GM21367 (cell line): ENCODE measurements around the gene SLC25A20.
"Not testable (repeated sequence)": the region's sequence is repeated elsewhere in the genome, so short reads cannot be mapped to it uniquely, and the experiment has no call there.

Experiments used
- ATAC-seq: cut with Tn5 transposase; IDR thresholded peaks from one replicate; pipeline ENCODE4 v1.9.1; 2021; ENCODE audit not compliant: unreplicated experiment

The SLC25A20 gene, protein sequence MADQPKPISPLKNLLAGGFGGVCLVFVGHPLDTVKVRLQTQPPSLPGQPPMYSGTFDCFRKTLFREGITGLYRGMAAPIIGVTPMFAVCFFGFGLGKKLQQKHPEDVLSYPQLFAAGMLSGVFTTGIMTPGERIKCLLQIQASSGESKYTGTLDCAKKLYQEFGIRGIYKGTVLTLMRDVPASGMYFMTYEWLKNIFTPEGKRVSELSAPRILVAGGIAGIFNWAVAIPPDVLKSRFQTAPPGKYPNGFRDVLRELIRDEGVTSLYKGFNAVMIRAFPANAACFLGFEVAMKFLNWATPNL

DNA sequence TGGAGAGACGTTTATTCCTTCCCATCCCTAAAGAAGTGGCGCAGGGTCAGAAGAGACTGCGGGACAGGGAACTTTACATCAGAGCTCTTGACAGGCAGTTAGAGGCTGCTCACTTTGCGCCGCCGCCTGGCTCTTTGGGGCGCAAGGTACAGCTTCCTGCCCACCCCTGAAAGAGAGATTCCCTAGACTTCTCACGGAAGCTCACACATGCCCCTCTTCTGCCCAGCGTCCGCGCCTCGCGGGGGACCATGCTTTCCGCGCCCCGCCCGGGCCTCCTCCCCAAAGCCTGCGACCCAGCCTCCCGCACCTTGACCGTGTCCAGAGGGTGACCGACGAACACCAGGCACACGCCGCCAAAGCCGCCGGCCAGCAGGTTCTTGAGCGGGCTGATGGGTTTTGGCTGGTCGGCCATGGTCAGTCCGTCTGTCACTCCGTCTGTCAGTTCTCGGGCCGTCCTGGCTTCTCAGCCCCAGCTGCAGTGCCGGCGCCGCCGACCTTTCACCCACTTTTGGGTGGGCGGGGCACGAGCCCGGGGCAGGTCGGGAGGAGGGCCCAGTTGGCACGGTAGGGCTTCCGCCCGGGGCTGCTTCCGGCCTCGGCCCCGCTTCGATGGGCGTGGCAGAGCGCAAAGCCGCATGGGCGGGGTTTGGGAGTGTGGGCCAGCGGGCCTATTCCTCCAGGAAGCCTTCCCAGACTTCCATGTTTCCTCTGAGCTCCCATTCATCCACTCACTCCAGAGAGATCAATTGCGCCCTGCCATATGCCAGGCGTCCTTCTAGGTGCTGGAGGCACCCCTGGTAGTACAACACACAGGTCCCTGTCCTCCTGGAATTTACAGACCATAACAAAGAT lies at the start of gene SLC25A20:
TSS of gene SLC25A20 (minus strand) at position 500 of the 852 bp plus-strand sequence. CDS start at position 412, 88 bp downstream.
- ATAC-seq: peak; percentile 69

DNA sequence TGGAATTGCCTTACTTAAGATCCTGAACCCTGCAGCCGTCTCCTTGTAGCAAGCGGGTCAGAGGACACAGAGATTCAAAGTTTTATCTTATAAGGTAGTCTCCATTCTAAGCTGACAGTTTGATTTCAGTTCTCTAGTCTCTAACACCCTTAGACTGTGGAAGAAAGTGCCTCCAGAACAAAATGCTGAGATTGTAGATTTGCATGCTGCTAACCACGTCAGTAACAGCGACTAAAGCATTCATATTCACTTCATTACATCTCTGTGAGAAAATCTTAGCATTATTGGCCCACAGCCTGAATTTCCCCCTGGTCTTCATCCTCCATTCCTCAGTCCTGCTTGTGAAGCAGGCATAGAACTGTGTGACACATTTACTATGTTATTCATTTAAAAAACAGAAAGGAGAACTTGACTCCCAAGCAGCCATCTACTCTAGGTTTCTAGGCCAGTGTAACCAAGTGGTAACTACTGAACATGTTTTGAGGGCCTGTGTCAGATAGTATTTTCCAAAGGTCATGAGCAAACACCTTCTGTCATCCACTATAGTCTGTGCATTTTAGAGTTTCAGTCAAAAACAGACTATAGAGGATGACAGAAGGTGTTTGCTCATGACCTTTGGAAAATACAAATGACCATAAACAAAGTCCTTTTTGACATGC lies 47.3 kb upstream of the SLC25A20 start:
- no peak for ATAC-seq

DNA sequence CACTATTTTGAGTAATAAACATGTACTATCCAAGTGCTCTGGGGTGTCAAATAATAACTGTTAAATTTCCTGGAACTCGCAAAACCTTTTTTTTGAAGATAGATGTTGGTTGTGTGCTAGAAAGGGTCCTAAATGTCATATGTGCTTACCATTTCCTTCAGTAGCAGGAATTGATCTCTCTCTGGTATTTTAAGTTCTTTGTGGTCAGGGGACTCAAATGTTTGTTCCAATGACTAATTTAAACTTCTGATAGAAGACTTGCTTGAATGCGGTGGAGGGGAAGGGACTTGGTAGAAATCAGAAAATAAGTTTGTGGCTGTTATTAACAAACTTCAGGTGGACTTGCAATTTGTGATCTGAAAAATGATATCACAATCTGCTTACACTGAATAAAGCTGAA lies 46.8 kb upstream of the SLC25A20 start:
- ATAC-seq: no peak

DNA sequence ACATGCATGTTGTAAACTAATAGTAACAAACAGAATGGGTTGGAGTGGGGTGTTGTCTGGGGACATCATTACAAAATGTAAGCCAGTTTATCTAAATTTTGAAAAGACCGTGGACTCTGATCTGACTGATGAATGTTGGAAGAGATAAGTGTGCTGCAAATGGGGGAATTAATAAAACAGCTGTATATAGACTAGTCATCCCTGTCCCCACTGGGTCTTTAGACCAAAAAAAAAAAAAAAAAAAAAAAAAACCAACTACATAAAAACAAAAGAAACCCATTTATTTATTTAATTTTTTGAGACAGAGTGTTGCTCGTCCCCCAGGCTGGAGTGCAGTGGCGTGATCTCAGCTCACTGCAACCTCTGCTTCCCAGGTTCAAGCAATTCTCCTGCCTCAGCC lies 40.0 kb upstream of the SLC25A20 start:
- no peak for ATAC-seq

DNA sequence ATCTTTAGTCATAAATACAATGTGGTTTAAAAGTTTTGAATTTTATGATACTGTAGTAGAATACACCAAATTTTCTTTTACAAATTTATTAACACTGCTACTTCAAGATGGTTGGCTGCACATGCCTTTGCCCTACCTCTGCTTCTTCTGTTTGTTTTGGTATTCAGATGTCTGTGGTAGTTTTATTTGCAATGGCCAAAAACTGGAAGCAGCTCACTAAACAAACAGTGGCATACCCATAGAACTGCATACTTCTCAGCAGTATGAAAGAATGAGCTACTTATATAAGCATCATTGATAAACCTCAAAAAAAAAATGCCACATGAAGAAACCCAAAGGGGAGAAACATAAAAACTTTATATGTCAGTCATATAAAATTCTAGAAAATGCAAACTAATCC lies 39.5 kb upstream of the SLC25A20 start:
- no peak for ATAC-seq

DNA sequence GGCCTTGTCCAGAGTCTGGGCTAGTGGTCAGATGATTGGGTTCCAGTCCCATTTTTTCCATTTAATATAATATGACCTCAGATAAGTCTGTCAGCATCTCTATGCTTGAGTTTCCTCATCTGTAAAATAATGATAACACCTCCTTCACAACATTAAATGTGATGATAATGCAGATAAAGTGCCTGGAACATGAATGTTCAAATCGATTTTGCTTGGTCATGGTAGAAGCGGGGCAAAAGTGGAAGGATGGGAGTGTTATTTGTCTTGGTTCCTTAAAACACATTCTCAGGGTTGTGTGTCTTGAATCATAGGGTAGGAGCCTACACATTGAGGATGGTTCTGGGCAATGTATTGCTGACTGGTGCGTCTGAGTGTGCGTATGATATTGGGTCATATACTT lies 36.8 kb upstream of the SLC25A20 start:
- ATAC-seq: no peak

DNA sequence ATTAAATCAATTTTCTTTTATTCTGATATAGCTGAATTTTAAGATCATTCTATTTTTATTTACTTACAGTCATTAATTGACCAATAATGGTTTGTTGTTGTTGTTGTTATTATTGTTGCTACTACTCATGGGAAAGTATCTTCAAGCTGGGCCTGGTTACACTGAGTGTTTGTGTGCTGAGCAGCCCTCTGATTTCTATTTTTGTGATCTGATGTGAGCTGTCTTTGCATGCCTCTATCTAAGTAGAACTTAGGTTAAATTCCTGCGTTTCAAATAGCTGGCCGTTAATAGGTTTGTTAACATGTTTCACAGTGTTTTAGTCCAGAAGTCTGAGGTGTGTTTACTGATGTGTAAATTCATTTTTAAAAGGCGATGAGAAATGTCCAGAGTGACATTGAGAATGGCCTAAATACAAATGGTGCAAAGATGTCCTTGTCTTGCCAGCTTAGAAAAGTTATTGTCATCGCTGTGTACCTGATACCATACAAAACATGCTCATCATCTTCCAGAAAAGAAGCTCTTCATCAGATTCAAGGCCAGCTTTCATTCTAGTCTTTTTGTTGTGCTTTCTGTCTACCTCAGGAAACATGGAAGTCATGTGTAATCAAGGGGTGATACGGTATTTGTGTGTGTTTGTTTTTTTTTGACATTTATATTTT lies 35.8 kb upstream of the SLC25A20 start:
- ATAC-seq: no peak

DNA sequence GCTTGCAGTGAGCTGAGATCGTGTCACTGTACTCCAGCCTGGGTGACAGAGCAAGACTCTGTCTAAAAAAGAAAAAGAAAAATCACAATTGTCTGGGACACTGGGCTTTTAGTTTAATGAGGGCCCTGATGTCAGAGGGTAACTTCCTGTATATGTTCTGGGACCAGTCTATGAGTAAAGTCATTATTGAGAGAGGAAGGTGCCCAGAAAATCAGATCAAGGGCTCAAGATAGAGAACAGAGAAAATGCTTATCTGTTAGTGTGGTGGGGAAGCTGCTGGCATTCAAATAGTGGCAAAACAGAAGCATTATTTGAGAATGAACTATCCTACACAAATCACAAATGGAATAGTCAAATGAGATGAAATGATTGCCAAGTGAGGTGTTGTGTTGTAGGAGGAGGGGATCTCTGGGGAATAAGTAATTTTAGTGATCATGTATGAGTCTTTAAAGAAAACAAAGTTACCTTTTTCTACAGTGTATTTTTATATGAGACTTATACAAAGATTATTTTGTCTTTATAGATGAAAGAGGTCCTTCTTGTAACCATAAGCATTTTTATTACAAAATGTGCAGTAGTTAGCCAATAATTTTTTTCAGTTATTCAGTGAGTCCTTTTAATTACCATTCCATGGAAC lies 33.4 kb upstream of the SLC25A20 start:
- ATAC-seq: no peak

DNA sequence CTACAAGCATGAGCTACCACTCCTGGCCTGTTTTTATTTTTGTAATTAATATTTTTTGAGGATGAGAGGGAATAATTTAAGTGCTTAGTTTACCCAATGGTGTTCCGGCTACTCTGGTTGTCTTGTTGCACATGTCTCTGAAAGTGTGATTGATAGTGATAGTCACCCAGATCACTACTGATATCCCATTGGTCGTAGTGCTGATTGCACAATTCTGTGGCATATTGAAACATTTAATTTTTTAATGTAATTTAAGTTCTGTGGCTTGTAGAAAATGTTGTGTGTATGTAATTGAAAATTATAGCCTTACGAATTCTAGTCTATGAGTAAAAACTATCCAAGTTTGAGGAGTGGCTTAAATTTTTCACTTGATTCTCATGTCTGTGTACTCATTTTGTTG lies 31.9 kb upstream of the SLC25A20 start:
- no peak for ATAC-seq

DNA sequence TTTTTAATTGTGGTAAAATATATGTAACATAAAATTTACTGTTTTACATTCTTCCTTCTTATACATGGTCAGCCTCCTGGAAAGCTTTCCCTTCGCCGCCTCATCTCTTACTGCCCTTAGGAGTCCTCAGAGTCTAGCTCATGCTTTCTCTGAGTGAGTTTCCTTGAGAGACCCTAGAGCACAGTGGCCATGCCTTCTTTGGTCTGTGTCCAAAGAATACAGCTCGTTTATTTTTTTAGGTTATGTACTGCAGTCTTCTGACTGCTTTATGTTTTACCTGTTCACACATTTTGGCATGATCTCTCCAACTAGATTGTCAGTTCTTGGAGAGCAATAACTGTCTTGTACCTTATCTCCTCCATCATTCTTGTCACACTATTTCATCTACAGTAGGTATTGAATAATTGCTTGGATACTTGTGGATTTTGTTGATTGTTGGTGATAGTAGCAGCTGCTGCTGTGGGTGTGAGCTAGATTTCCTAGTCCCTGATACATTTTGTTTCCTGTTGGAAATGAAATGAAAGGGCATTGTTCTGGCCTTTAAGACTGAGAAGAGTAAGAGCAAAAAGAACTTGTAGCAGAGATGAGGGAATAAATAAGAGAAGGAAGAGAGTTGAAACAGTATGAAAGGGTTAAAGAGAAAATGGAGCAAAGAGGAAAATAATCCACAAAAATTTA lies 30.8 kb upstream of the SLC25A20 start:
- ATAC-seq: no peak

DNA sequence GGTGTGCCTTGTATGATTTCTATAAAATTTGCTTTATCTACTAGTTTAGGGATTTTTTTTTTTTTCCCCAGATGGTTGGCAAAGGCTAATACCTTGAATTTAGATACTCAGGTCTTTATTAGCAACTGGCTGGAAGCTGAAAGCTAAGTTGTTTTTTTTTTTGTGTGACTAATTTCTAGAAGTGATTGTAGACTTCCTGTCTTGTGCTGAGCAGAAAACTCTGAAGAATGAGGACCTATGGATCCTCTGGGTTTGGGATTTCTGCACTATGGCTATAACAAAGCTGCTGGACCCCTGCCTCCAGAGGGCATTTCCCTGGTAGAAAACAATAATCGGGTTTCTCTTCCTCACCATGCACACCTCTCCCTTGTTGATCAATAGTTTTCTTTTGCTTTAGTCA lies 30.0 kb upstream of the SLC25A20 start:
- ATAC-seq: no peak

DNA sequence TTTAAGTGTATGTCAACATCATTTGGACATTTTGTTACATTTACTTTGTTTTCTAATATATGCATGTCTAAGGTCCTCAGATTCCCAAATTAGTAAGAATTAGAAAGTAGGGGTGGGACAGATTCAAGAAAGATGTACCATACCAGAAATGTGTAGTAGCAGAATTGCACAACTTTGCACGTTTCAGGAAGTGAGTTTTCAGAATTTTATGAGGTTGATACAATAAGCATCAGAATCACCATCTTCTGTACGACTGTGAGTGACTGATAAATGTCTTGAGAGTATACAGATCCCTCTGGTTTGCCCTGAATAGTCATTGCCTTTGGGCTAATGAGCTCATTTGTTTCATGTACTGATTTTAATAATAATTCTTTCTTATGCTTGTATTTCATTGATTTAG lies 29.2 kb upstream of the SLC25A20 start:
- no peak for ATAC-seq

DNA sequence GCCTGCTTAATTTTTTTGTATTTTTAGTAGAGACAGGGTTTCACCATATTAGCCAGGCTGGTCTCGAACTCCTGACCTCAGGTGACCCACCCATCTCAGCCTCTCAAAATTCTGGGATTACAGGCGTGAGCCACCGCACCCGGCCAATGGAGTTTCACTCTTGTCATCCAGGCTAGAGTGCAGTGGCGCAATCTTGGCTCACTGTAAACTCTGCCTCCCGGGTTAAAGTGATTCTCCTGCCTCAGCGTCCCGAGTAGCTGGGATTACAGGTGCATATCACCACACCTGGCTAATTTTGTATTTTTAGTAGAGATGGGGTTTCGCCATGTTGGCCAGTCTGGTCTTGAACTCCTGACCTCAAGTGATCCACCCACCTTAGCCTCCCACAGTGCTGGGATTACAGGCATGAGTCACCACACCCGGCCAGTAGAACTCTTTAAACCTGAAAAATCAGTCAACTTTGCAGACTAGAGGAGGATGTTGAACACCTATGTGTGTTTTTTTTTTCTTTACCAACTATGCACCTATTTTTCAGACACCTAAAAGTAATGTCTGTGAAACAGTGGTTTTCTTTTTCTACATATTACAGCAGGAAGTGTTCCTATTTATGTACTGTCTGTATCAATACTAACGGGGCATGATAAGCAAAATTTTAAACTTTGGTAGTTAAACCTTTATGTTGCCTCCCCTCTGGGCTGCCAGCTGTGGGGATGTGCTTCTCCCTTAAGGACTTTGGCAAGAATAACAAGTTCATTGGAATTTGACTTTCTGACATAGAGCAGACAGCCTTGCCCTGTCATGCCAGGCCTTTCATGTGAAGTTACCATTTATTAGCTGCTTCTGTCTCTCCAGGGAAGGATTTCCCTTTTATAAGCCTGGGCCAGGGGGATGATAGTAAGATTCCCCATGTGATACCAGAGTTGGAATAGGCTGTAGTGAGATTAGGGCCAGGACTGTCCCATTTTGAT lies 28.0 kb upstream of the SLC25A20 start:
- no peak for ATAC-seq

DNA sequence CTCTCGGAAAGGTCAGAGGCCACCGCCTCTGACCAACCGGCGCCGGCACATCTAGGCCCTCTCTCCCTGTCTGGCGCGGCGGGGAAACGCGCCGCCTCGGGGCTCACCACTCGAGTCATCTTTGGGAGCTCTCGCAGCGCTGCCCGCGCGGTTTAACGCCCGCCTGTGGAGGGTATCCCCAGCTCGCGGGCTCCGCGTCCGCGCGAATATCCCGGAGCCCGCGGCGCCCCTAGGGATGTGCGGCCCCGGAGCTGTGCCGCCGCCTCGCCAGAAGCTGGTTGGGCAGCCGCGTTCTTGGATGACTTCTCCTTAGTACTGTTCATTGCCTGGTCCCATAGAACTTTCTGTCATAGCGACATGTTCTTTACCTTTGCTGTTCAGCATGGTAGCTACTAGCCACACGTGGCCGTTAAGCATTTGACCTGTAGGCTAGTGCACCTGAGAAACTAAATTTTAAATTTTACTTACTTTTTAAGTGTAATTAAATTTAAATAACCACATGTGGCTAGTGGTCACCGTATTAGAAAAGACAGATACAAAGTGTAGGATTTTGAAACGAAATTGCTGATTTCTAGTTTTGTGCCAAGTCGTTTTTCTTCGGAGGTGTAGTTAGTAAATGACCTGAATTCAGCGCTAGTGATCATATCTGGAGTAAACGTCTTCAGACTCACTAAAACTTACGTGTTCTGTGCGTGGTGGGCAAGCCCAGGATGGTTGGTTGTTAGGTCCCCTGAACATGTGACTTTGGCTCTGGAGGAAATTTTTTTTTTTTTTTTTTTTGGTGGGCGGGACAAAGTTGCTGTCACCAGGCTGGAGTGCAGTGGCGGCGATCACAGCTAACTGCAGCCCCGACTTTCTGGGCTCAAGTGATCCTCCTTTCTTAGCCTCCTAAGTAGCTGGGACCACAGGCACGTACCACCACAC lies 20.8 kb upstream of the SLC25A20 start:
- ATAC-seq: no peak

DNA sequence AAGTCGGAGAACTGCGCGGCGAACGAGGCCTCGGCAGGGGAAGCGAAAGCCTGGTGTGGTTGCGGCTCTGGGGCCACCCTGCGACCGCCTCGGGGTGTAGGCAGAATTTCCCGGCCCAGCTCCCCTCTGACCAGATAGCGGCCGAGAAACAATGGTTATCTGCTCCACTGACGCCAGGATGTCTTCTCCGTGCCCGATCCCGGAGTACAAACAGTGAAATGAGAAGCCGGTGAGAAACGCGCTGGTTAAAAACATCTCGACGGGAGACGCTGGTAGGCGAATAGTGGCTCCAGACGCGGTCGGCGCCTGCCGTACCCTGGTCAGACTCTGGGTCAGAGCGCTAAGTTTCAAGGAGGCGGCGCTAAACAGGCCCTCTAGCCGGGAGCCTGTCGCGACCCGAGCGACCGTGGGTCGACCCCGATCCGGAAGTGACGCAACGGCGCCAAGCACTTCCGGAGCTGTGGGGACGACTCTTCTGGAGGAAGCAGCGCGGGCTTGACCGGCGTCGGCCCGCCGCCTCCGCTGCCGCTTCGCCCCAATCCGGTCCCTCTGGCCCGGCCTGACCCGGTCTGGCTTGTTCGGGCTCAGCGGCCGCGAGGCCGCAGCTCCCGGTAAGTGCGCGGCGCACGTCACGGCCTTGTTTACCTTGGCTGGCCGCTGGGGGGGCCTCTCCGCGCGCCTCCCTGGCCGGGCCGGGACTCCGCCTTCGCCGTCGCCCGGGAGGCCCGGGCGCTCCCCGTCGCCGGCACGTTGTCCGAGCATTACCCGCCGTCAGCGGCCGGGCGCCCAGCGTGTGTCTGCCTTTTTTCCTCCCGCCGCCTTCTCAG lies 19.9 kb upstream of the SLC25A20 start, which contains the start of gene ARIH2:
TSS of gene ARIH2 (plus strand) at position 455 of the 827 bp plus-strand sequence. CDS start 8,717 bp downstream, outside the sequence.
- ATAC-seq: peak; percentile 71

DNA sequence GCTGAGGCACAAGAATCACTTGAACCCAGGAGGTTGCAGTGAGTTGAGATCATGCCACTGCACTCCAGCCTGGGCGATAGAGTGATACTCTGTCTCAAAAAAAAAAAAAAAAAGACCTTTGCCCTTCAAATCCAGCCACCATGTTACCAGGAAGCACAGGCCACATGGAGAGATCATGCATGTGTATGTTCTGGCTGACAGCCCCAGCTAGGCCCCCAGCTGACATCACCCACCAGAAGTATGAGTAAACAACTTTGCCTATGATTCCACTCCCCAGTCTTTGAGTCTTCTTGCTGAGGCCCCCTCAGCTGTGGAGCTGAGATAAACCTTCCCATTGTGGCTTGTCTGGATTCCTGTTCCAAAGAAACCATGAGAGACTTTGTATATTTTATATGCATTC lies 16.6 kb upstream of the SLC25A20 start:
- no peak for ATAC-seq

DNA sequence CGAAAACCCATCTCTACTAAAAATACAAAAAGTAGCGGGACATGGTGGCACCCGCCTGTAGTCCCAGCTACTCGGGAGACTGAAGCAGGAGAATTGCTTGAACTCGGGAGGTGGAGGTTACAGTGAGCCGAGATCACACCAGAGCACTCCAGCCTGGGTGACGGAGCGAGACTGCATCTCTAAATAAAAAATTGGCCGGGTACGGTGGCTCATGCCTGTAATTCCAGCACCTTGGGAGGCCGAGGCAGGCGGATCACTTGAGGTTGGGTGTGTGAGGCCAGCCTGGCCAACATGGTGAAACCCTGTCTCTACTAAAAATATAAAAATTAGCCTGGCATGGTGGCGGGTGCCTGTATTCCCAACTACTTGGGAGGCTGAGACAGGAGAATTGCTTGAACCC lies 8.3 kb upstream of the SLC25A20 start:
- ATAC-seq: not testable (repeated sequence)
